ENCODE results near the gene ITGA4. TPM values are rescaled to one million over a fixed set of nuclear protein-coding genes. Genes with fewer than 3 reads are reported as not detected.

Gene ITGA4
- 1.6 and 2.2 TPM in 2 replicates for total RNA-seq (2014; rRNA removed; shearing (Covaris generic))

DNA sequence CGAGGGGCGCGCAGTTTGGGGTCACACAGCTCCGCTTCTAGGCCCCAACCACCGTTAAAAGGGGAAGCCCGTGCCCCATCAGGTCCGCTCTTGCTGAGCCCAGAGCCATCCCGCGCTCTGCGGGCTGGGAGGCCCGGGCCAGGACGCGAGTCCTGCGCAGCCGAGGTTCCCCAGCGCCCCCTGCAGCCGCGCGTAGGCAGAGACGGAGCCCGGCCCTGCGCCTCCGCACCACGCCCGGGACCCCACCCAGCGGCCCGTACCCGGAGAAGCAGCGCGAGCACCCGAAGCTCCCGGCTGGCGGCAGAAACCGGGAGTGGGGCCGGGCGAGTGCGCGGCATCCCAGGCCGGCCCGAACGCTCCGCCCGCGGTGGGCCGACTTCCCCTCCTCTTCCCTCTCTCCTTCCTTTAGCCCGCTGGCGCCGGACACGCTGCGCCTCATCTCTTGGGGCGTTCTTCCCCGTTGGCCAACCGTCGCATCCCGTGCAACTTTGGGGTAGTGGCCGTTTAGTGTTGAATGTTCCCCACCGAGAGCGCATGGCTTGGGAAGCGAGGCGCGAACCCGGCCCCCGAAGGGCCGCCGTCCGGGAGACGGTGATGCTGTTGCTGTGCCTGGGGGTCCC is at the start of gene ITGA4:
Gene ITGA4 (plus strand): TSS at position 266 of the 620 bp plus-strand sequence. CDS start 269 bp downstream, at position 535.
- DNase-seq: peak; percentile 88
- H3K27me3 ChIP-seq (ENCODE audit: control insufficient read depth, insufficient read depth, low read length): peaks cover 40% of the 10 kb centered on the region
- H3K4me3 ChIP-seq (ENCODE audit: insufficient read depth, low read depth, low read length): peak within 1 kb of the TSS; percentile 67
- H3K36me3 ChIP-seq (replicated peaks; ENCODE audit: control insufficient read depth, insufficient read depth, low read length): no peaks in the 10 kb centered on the region

- Histone ChIP-seq H3K36me3 (replicated peaks; ENCODE audit: control insufficient read depth, insufficient read depth, low read length) (no peaks in the 10 kb centered on the region), H3K4me3 (ENCODE audit: insufficient read depth, low read depth, low read length) (no peak overlapping the region)
Observed at GRCh38 chr2:181408861-181409260, 48.3 kb upstream of the ITGA4 start.

DNA sequence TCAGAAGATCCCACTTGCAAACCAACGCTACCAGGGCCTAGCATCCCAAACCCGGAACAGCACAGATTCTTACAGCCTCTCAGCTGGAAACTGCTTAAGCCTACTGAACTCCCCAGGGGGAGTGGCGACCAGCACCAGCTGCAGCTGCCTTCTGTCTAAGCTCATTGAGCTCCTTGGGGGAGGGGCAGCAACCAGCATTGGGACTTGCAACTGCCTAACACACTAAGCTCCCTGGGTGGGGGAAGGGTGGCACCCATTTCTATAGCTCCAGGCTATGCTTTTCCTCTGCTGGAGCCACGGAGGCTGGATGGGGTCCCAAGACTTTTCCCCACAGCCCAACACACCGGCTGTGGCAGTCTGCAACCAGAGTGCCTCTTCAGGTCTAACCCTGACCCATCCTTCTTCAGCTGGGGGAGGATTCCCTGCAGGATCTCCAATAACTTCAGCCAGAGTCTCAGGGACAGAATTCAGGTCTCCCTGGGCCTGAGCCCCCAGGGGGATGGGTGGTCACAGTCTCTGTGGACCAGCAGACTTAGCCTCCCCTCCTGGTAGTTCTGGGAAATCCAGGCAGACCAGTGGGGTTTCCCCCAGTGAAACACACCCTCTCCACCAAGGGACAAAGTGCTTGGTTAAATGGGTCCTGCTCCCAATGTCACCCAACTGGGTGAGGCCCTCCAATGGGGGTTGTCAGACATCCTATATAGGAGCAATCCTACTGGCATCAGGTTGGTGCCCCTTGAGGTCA is 45.9 kb upstream of the ITGA4 start:
- no peak overlapping the region for H3K4me3 ChIP-seq (ENCODE audit: insufficient read depth, low read depth, low read length)
- DNase-seq: peak; percentile 9
- no peaks in the 10 kb centered on the region for H3K36me3 ChIP-seq (replicated peaks; ENCODE audit: control insufficient read depth, insufficient read depth, low read length)
- no peaks in the 10 kb centered on the region for H3K27me3 ChIP-seq (ENCODE audit: control insufficient read depth, insufficient read depth, low read length)

More at GRCh38 chr2:181408861-181409260, 48.3 kb upstream of the ITGA4 start:
- DNase-seq: no peak
- no peaks in the 10 kb centered on the region for H3K27me3 ChIP-seq (ENCODE audit: control insufficient read depth, insufficient read depth, low read length)

DNA sequence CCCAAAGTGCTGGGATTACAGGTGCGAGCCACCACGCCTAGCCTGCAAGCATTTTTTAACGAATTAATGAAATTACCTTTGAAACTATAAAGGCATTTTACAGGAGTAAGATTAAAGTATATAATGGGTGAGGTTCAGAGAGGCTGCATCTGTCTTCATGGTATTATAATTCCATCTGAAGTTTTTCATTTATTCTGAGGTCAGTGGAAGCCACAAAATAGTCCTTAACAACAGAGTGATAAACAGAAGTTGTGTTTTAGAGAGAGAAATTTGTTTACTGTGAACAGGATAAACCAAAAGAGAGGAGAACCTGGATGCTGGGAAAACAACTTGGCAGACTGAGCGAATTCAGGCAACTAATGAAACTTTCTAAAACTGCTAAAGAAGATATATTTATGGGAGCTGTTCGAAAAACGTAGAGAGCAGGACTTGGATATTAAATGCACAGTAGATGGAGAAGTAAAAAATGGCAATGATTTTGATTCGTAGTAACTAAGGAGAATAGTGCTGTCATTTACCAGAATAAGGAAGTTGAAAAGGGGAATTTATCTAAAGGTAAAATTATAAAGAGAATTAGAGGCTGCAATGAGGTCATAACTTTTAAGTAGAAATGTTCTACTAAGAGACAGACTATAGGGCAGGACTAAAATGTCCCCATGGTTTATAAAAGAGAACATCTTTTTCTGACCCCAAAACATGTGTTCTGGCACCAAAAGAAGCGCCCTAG is 37.9 kb upstream of the ITGA4 start:
- Histone ChIP-seq H3K27me3 (ENCODE audit: control insufficient read depth, insufficient read depth, low read length) (no peaks in the 10 kb centered on the region), H3K36me3 (replicated peaks; ENCODE audit: control insufficient read depth, insufficient read depth, low read length) (no peaks in the 10 kb centered on the region), H3K4me3 (ENCODE audit: insufficient read depth, low read depth, low read length) (no peak overlapping the region)
- DNase-seq: no peak

DNA sequence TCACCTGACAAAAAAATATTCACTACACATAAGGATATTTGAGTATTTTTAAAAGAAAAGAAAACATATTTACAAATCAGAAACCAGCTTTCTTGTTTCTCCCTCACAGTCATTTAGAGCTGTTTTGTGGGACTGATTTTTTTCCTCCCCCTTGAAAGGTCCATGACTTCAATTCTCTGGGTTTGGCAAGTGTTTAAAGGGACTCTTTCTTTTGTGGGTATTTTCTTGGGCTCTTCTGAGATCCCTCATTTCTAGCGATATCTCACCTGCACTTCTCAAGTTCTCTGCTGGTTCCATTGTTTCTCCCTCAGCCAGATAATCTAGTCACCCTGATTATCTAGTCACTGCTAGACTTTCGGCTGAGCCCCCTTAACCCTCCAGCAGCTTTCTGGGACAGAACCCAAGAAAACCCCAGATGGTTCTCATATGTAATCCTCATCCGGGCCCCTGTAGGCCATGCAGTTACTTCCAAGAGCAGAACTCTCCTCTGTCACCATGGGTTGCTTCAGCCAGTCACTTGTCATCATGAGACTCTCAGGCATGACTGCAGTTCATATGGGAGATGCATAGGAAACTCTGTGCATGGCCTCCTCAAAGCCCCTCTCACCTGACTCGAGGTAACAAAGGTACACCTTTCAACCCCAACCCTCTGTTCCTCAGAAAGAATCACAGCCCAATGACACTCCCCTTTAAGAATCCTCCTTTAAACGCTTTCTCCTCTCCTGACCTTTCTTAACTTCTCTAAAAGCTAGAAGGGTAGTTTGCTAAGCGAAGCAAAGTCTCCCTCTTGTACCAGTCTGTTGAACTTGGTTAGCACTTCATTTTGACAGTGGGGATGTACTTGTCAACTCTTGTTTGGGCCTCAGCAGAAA is 36.7 kb upstream of the ITGA4 start:
- no peak for DNase-seq
- no peaks in the 10 kb centered on the region; the same call in 1 of the 2 replicates for H3K27me3 ChIP-seq (ENCODE audit: control insufficient read depth, insufficient read depth, low read length)
- no peaks in the 10 kb centered on the region for H3K36me3 ChIP-seq (replicated peaks; ENCODE audit: control insufficient read depth, insufficient read depth, low read length)
- no peak overlapping the region for H3K4me3 ChIP-seq (ENCODE audit: insufficient read depth, low read depth, low read length)

DNA sequence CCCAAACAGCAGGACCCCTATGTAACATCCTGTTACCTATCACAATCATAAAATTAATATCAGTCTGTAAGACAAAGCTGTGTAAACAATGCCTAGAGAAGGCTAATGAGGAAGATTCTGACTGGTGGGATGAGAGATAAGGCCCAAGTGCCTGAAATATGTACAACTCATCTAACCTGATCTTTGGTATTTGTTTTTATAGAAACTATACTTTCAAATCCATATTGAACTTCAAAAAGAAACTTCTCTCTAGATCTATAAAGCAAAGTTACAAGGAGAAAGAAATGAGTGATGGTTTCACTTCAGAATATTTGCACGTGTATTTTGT is 36.1 kb upstream of the ITGA4 start:
- H3K27me3 ChIP-seq (ENCODE audit: control insufficient read depth, insufficient read depth, low read length): no peaks in the 10 kb centered on the region; the same call in 1 of the 2 replicates
- H3K36me3 ChIP-seq (replicated peaks; ENCODE audit: control insufficient read depth, insufficient read depth, low read length): no peaks in the 10 kb centered on the region
- DNase-seq: no peak
- H3K4me3 ChIP-seq (ENCODE audit: insufficient read depth, low read depth, low read length): no peak overlapping the region

DNA sequence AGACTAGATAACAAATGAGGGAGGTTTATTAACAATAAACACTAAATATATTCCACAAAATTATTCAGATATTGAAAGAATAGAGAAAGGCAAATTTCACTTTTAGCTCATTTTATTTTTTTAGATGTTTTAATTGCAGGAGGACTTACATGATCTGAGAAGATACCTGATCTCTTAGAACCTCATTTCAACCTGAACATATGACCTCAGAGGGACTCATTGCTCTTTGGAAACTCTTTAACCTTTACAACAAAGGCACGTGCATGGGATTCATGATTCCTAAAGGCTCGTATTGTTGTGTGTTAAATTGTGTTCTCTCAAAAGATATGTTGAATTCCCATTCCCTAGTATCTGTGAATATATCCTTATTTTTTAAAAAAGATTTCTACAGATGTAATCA is 35.7 kb upstream of the ITGA4 start:
- Histone ChIP-seq H3K36me3 (replicated peaks; ENCODE audit: control insufficient read depth, insufficient read depth, low read length) (no peaks in the 10 kb centered on the region), H3K27me3 (ENCODE audit: control insufficient read depth, insufficient read depth, low read length) (no peaks in the 10 kb centered on the region; the same call in 1 of the 2 replicates), H3K4me3 (ENCODE audit: insufficient read depth, low read depth, low read length) (no peak overlapping the region)
- no peak for DNase-seq

DNA sequence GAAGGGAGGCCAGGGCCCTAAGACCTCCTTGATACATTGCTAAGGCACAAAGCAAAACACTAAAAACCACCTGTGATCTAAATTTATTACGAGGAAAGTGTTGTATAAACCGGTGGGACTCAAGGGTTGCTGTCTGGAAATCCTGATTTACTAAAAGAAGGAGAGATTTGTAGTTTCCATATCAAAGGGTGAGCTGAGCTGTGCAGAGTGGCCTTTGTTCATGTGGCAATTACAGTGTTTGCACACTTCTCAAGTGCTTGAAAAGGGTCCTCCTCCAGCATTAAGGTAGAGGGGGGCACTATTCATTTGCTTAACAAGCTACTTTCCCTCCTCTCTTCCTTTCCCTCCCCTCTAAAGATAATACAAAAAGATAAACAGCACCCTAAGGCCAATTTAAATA is 30.5 kb upstream of the ITGA4 start:
- no peak overlapping the region for H3K4me3 ChIP-seq (ENCODE audit: insufficient read depth, low read depth, low read length)
- no peaks in the 10 kb centered on the region; the same call in 1 of the 2 replicates for H3K27me3 ChIP-seq (ENCODE audit: control insufficient read depth, insufficient read depth, low read length)
- H3K36me3 ChIP-seq (replicated peaks; ENCODE audit: control insufficient read depth, insufficient read depth, low read length): no peaks in the 10 kb centered on the region
- no peak for DNase-seq

DNA sequence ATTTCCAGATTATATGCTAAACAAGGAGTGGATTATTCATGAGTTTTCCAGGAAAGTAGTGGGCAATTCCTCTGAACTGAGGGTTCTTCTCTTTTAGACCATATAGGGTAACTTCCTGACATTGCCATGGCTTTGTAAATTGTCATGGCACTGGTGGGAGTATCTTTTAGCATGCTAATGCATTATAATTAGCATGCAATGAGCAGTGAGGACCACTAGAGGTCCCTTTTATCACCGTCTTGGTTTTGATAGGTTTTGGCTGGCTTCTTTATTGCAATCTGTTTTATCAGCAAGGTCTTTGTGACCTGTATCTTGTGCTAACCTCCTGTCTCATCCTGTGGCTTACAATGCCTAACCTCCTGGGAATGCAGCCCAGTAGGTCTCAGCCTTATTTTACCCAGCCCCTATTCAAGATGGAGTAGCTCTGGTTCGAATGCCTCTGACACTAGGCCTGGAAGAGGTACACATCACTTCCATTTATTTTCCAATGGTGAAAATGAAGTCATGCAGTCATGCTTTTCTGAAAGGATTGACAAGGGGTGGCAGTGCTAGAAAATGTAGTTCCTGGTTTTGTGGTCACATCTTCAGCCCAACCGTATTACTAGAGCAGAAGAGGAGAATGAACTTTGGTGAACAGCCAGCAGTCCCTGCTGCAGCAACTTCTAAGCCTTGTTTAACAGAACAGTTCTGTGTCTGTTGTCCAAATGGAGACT is 26.6 kb upstream of the ITGA4 start:
- H3K27me3 ChIP-seq (ENCODE audit: control insufficient read depth, insufficient read depth, low read length): no peaks in the 10 kb centered on the region; the same call in 1 of the 2 replicates
- no peak for DNase-seq
- no peak overlapping the region for H3K4me3 ChIP-seq (ENCODE audit: insufficient read depth, low read depth, low read length)
- no peaks in the 10 kb centered on the region for H3K36me3 ChIP-seq (replicated peaks; ENCODE audit: control insufficient read depth, insufficient read depth, low read length)

- Histone ChIP-seq H3K4me3 (ENCODE audit: insufficient read depth, low read depth, low read length) (no peak overlapping the region), H3K36me3 (replicated peaks; ENCODE audit: control insufficient read depth, insufficient read depth, low read length) (no peaks in the 10 kb centered on the region), H3K27me3 (ENCODE audit: control insufficient read depth, insufficient read depth, low read length) (no peaks in the 10 kb centered on the region)
- DNase-seq: no peak
Observed at GRCh38 chr2:181431674-181432073, 25.5 kb upstream of the ITGA4 start.

- H3K4me3 ChIP-seq (ENCODE audit: insufficient read depth, low read depth, low read length): no peak overlapping the region
- DNase-seq: peak; percentile 11
- H3K36me3 ChIP-seq (replicated peaks; ENCODE audit: control insufficient read depth, insufficient read depth, low read length): no peaks in the 10 kb centered on the region
- no peaks in the 10 kb centered on the region for H3K27me3 ChIP-seq (ENCODE audit: control insufficient read depth, insufficient read depth, low read length)
Observed at GRCh38 chr2:181438261-181438660, 18.9 kb upstream of the ITGA4 start.

GRCh38 chr2:181440344-181440743 is 16.8 kb upstream of the ITGA4 start:
- no peak for DNase-seq
- no peaks in the 10 kb centered on the region for H3K36me3 ChIP-seq (replicated peaks; ENCODE audit: control insufficient read depth, insufficient read depth, low read length)
- H3K27me3 ChIP-seq (ENCODE audit: control insufficient read depth, insufficient read depth, low read length): no peaks in the 10 kb centered on the region
- H3K4me3 ChIP-seq (ENCODE audit: insufficient read depth, low read depth, low read length): no peak overlapping the region

GRCh38 chr2:181440919-181441318 is 16.3 kb upstream of the ITGA4 start:
- Histone ChIP-seq H3K4me3 (ENCODE audit: insufficient read depth, low read depth, low read length) (no peak overlapping the region), H3K27me3 (ENCODE audit: control insufficient read depth, insufficient read depth, low read length) (no peaks in the 10 kb centered on the region), H3K36me3 (replicated peaks; ENCODE audit: control insufficient read depth, insufficient read depth, low read length) (no peaks in the 10 kb centered on the region)
- no peak for DNase-seq

DNA sequence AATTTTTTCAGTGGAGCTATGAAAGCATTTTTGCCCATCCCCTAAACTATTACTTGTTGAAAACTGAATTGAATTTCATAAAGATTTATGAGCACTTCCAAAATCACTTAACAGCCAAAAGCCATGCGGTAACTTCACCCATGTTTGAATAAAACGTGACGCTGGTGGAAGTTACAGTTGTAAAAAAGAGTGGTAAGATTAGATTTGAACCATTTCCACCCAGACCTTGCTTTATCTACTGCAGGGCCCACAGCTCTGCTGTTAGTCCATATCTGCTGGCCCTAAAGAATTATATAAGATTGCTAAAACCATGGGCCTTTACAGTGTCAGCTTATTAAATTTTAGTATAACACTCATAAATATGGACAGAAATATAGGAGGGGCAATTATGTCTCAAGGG is 15.5 kb upstream of the ITGA4 start:
- Histone ChIP-seq H3K4me3 (ENCODE audit: insufficient read depth, low read depth, low read length) (no peak overlapping the region), H3K36me3 (replicated peaks; ENCODE audit: control insufficient read depth, insufficient read depth, low read length) (no peaks in the 10 kb centered on the region), H3K27me3 (ENCODE audit: control insufficient read depth, insufficient read depth, low read length) (no peaks in the 10 kb centered on the region)
- no peak for DNase-seq
